HG03565 (cell line): Measurements from ENCODE around the gene PDE6D.

ENCODE experiments used
- ATAC-seq: cut with Tn5 transposase; IDR thresholded peaks from one replicate; pipeline ENCODE4 v1.9.1; 2021; ENCODE audit warnings: mild to moderate bottlenecking, moderate library complexity; ENCODE audit not compliant: unreplicated experiment

The PDE6D gene

DNA sequence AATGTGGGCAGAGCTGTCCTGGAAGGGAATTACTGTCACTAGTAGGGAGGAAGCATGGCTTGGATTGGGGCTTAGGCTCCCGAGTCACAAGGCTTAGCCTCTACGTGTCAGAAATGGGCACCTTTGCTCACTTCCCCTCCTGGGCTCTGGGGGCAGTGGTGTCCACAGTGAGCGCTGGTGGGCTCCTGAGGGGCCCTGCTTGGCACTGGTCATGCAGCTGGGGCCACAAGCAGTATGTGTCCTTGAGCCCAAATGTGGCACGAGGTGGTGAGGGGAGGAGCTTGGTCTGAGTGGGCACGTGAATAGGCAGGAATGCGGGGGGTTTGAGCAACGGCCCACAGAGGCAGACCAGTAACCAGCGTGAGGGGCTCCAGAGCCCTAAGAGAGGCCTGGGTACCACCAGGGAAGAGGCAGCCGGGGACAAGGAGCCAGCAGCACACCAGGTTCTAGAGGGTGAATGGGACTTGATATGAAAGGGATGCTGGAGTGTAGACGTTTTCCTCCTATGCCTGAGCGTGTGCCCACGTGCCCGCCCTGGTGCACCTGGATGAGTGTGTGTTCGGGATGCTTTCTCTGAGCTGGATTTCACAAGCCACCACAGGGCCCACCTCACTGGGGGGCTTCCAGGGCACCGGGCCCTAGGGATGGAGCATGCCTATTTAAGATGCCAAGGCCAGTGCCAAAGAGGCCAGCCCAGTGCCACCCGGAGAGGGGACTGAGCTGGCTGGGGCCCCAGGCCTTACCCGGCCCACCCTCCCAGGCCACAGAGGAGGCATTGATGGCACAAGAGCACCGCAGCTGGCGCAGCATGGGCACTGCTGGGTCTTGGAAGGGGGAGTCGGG lies 95.5 kb downstream of the PDE6D start:
- ATAC-seq: no peak

DNA sequence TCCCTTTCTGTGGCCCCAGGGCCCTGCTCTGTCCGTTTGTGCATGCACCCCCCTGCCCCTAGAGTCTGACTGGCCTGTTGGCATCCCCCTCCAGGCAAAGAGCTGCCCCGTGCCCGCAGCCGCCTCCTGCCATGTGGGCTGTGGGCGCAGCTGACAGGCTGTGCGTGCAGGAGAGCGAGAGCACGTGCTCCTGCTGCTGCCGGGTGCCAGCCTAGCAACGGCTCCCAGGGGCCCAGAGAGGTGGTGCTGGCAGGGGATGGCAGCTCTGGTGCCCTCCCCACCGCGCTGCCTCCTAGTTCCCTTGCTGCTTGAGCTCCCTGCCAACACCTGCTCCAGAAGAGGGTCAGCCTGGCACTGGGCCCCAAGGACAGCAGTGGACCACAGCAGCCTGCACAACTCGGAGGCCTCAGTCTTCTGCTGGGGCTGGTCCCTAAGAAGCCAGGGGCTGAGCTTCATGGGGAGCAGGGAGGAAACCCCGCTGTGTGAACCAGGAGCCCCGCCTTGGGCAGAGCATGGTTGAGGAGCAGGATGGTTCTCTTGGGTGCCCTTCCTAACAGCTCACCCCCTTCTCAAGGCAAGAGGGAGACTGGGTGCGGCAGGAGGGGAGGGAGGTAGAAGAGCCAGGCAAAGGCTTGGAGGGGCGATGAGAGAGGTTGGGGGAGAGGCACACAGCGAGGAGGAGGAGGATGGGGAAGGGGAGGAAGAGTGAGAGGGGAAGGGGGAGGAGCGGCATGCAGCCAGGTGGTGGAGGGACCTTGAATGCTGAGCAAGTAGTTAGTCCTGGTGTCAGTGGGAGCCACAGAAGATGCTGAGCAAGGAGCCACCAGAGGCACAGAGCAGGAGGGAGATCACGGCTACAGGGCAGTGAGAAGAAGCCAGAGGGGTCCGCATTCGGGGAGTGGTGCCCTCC lies 96.5 kb downstream of the PDE6D start:
- ATAC-seq: no peak

GRCh38 chr2:231683292-231684235 lies 97.5 kb downstream of the PDE6D start:
- ATAC-seq: no peak

DNA sequence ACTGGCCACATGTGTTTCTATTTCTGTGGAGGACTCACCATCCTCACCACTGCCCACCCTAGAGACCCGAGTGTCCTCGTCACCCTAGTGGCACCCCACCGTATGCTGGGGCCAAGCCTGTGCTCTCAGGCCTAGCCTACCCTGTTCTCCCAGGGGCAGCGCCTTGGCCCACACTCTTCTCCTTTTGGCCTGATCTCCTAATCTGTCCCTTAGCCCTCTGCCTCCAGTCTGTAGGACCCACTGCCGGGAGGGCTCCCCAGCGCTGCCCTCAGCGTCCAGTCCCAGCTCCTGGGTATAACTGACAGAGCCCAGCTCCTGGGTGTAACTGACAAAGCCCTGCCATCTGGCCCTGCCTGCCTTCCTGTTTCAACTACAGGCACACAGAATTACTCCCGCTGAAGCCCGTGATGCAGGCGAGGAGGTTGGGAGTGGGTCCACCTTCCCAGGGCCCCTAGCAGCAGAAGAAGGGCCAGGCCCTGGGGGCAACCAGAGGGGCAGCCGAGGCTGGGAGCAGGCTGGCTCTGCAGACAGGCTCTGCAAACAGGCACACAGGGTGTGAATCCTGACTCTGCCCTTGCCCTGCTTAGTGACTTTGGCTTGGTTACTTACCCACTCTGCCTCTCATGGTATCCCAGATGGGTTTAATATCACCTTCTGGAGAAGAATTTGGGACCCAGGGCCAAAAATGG lies 98.3 kb downstream of the PDE6D start:
- no peak for ATAC-seq
